Measurements from ENCODE around the gene MED16. TPM values are rescaled to one million over a fixed set of nuclear protein-coding genes. Genes with fewer than 3 reads are reported as not detected.

Gene MED16
- total RNA-seq, 6 experiments from 2014 or later = 32.0 to 35.7 (median 33.3) TPM

GRCh38 chr19:936175-936546, 43.2 kb upstream of the MED16 start:
- peaks cover 2 to 40% (median 26%) of the 10 kb centered on the region in 4 donors for H3K4me1 ChIP-seq
- DNase-seq (no peak), ATAC-seq (no peak)

GRCh38 chr19:934865-935479, 42.0 kb upstream of the MED16 start:
- intact Hi-C loops (cut with DNase I) = no loop called here
- H3K27me3 ChIP-seq = no peaks in the 10 kb centered on the region
- DNase-seq (peak; percentile 95 to 98 (median 98)), ATAC-seq (peak; percentile 97 to 99 (median 98))
- 1% methylated on average over 7 of the region's 31 CpGs for WGBS (ENCODE audit: insufficient coverage, low coverage, low lambda C conversion rate, missing lambda C conversion rate)
- peaks cover 2 to 34% (median 20%) of the 10 kb centered on the region in 4 donors for H3K4me1 ChIP-seq
- H3K36me3 ChIP-seq = no peaks in the 10 kb centered on the region
- no peak for TF ChIP-seq POLR2A (IDR thresholded peaks at IDR 0.05)
- no peak for TF ChIP-seq CTCF (IDR thresholded peaks at IDR 0.05)
- H3K27ac ChIP-seq = peak overlapping the region in 1 of 3 donors; percentile 15
- no peaks in the 10 kb centered on the region for H3K9me3 ChIP-seq
- no peak overlapping the region for H3K4me3 ChIP-seq

More at GRCh38 chr19:936175-936546, 43.2 kb upstream of the MED16 start:
- 100% methylated on average over 3 of the region's 10 CpGs for WGBS (ENCODE audit: insufficient coverage, low coverage, low lambda C conversion rate, missing lambda C conversion rate)
- no peaks in the 10 kb centered on the region for H3K9me3 ChIP-seq
- no peak overlapping the region for H3K4me3 ChIP-seq
- H3K27me3 ChIP-seq = no peaks in the 10 kb centered on the region
- no peaks in the 10 kb centered on the region for H3K36me3 ChIP-seq
- no peak for TF ChIP-seq CTCF (IDR thresholded peaks at IDR 0.05)
- no peak for TF ChIP-seq POLR2A (IDR thresholded peaks at IDR 0.05)
- intact Hi-C loops (cut with DNase I) = no loop called here
- no peak overlapping the region for H3K27ac ChIP-seq

- H3K4me3 ChIP-seq = no peak overlapping the region
- H3K27ac ChIP-seq = peak overlapping the region in 1 of 3 donors; percentile 15
- WGBS (ENCODE audit: insufficient coverage, low coverage, low lambda C conversion rate, missing lambda C conversion rate) = 45% methylated on average over 4 of the region's 29 CpGs
- no peaks in the 10 kb centered on the region for H3K36me3 ChIP-seq
- ATAC-seq (no peak), DNase-seq (no peak)
- intact Hi-C loops (cut with DNase I) = no loop called here
- peaks cover 2 to 27% (median 17%) of the 10 kb centered on the region in 4 donors for H3K4me1 ChIP-seq
- TF ChIP-seq POLR2A (IDR thresholded peaks at IDR 0.05) (no peak), CTCF (IDR thresholded peaks at IDR 0.05) (no peak)
- no peaks in the 10 kb centered on the region for H3K27me3 ChIP-seq
- H3K9me3 ChIP-seq = no peaks in the 10 kb centered on the region
Observed at GRCh38 chr19:934197-934840, 41.3 kb upstream of the MED16 start.

DNA sequence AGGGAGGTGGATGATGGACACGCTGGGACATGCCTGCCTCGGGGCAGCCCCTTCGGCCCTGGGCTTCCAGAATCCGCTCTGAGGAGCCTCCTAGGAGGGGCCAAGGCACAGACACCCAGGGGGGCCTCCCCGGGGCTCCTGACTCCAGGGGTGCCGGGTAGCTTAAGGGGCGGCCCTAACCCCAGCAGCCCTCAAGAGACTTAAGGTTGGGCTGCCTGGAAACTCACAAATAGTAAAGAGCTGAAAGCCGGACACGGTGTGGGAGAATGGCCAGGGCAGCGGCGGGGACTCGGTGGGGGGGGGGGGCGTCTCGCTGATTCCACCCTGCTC, 40.5 kb upstream of the MED16 start:
- Histone ChIP-seq H3K27me3 (no peaks in the 10 kb centered on the region), H3K36me3 (no peaks in the 10 kb centered on the region), H3K4me1 (peaks cover 2 to 25% (median 16%) of the 10 kb centered on the region in 4 donors), H3K9me3 (no peaks in the 10 kb centered on the region), H3K27ac (no peak overlapping the region), H3K4me3 (no peak overlapping the region)
- intact Hi-C loops (cut with DNase I) = no loop called here
- TF ChIP-seq CTCF (IDR thresholded peaks at IDR 0.05) (no peak), POLR2A (IDR thresholded peaks at IDR 0.05) (no peak)
- DNase-seq = no peak
- ATAC-seq = no peak
- 83% methylated on average over 2 of the region's 14 CpGs for WGBS (ENCODE audit: insufficient coverage, low coverage, low lambda C conversion rate, missing lambda C conversion rate)

Data from right lobe of liver (tissue), 6 donors.